ENCODE measurements around the gene EPHA6.
A peak's percentile ranks its signal among the peaks of the same experiment; 100 is the strongest.
"Not testable (repeated sequence)": the region's sequence is repeated elsewhere in the genome, so short reads cannot be mapped to it uniquely, and the experiment has no call there.

EPHA6 gene

DNA sequence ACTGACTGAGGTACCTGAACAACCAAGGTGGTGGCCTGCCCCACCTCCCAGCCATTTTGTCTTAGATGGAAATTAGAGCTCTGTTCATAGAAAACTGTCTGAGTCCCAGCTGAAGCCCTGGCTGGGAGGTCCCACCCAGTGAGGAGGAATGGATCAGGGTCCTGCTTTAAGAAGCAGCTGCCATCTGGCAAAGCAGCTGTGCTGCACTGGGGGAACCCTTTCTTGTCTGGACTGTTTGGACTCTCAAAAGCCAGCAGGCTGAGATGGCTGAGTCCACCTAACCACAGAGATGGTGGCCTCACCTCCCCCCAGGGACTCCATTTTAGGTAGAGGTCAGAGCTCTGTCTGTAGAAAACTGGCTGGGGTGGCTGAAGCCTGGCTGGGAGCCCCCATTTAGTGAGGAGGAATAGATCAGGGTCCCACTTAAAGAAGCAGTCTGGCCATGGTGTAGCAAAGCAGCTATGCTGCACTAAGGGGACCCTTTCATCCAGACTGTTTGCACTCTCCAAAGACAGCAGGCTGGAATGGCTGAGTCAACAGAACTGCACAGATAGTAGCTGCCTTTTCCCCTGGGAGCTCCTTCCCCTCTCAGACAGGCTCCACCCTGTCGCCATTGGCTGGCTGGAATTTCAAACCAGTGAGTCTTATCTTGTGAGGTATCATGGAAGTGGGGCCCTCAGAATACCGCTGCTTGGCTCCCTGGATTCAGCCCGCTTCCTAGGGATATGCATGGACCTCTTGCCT is 116.9 kb downstream of the EPHA6 start:
- no peak for DNase-seq

DNA sequence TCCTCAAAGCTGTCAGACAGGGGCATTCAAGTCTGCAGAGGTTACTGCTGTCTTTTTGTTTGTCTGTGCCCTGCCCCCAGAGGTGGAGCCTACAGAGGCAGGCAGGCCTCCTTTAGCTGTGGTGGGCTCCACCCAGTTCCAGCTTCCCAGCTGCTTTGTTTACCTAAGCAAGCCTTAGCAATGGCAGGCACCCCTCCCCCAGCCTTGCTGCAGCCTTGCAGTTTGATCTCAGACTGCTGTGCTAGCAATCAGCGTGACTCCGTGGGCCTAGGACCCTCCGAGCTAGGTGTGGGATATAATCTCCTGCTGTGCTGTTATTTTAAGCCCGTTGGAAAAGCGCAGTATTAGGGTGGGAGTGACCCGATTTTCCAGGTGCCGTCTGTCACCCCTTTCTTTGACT is 127.7 kb downstream of the EPHA6 start:
- peak; percentile 11 for DNase-seq

GRCh38 chr3:96958856-96959255 is 144.5 kb downstream of the EPHA6 start:
- no peak for DNase-seq

DNA sequence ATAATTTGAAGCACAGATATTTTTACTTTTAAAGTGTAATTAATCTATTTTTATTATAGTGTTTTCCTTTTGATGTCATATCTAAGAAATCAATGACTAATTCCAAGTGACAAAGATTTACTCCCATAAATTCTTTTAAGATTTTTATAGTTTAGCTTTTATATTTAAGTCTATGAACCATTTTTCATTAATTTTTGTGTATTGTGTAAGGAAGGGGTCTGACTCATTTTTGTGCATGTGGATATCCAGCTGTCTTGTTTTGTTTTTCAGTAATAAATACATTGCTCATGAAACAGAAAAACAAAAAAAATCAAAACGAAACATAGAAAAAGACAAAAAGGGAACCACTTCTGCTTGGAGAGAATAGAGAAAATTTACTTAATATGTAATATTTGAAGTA is 145.1 kb downstream of the EPHA6 start:
- DNase-seq = no peak

DNA sequence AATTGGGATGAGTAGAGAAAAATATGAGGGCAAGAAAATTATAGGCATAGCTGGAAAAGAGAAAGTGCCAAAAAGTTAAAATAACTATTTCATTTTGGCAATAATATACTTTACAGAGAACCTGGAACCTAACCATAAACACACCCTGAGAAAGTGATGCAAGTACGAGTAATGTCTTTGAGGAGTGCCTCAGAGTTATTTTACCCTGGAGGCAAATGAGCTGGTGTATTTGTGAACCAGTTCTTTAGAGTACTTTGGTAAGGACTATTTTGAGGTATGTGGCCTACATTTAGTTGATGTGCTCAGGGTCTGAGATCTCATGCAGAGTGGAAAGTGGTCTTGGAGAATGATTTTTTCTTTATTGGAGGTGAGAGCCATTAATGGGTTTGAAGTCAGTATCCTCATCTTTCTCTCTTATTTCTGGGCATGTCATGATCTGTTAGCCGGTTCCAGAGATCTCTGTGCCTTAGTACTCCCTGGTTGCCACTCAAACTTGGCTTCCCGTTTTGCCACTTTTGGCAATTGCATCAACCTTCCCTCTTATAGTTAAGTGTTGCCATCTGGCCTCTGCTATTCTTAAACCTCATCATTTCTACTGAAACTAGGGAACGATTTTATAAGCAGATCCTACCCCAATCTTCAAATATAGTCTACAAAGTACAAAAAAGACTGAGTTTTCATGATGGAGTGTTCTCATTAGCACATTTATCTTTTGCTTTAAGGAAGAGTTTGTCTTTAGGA is 145.7 kb downstream of the EPHA6 start:
- DNase-seq = no peak

GRCh38 chr3:96960661-96961330 is 146.4 kb downstream of the EPHA6 start:
- no peak for DNase-seq

- DNase-seq = no peak
Measured at GRCh38 chr3:96961576-96961975, 147.2 kb downstream of the EPHA6 start.

DNA sequence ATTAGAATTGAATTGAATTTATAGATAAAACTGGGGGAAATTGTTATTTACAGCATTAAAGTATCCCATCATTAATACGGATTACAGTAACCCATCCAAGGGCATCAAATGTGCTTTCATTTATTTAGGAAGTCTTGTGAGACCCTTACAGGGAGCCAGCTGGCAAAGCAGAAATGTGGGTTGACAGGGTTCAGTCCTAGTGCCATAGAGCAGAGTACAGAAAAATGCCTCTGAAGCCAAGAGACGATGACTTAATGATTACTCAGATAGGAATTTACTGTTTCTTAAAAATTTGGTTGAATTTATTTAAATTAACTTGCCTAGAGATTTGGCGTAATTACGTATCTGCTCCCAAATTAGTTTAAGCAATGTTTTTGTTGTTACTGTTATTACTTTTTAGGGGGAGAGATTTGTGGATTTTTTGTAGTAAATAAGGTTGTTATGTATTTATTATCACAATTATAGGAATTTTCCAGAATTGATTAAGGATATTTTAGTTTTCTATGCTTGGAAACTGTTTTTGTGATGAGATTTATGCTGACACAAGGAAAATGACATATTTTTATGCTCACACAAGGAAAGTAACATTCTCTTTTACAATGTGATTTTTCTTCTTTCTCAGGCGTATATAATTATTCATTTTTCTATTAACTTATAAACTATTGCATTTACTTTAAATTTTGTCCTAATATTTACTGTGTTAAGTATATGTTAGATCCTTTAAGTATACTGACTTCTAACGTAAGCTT is 152.0 kb downstream of the EPHA6 start:
- no peak for DNase-seq

GRCh38 chr3:96970211-96970610 is 155.8 kb downstream of the EPHA6 start:
- DNase-seq = no peak

DNA sequence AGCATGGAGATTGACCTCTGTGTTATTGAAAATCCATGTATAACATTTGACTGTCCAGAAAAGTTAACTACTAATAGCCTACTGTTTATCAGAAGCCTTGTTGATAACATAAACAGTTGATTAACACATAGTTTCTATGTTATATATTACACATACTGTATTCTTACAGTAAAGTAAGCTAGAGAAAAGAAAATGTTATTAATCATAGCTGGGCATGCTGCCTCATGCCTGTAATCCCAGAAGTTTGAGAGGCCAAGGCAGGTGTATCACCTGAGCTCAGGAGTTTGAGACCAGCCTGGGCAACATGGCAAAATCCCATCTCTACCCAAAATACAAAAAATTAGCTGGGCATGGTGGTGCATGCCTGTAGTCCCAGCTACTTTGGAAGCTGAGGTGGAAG is 163.3 kb downstream of the EPHA6 start:
- no peak for DNase-seq

DNA sequence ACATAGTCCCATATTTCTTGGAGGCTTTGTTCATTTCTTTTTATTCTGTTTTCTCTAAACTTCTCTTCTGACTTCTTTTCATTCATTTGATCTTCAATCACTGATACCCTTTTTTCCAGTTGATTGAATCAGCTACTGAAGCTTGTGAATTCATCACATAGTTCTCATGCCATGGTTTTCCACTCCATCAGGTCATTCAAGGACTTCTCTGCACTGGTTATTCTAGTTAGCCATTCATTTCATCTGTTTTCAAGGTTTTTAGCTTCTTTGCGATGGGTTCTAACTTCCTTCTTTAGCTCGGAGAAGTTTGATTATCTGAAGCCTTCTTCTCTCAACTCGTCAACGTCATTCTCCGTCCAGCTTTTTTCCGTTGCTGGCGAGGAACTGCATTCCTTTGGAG is 169.3 kb downstream of the EPHA6 start:
- DNase-seq = not testable (repeated sequence)

DNA sequence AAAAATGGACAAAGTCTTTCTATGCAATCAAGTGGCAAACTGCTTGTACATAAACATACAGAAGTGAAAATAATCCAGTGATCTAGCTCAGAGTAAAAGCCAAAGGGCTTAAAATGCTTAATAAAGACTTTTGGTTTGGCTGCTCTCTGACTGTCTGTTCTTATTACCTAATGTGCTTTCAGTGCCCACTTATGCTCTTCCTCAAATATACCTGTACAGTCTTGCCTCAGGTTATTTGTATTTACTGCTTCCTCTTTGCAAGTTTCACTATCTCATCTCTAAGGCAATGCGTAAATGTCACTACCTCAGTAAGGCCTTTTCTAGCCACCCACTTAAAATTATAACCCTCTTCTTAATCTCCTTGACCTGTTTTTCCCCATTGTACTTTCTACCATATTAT is 171.8 kb downstream of the EPHA6 start:
- DNase-seq = no peak

- no peak for DNase-seq
Measured at GRCh38 chr3:96991231-96991630, 176.8 kb downstream of the EPHA6 start.

GRCh38 chr3:96991800-96992365 is 177.5 kb downstream of the EPHA6 start:
- DNase-seq = no peak

- DNase-seq = no peak
Measured at GRCh38 chr3:96994988-96995387, 180.6 kb downstream of the EPHA6 start.

DNA sequence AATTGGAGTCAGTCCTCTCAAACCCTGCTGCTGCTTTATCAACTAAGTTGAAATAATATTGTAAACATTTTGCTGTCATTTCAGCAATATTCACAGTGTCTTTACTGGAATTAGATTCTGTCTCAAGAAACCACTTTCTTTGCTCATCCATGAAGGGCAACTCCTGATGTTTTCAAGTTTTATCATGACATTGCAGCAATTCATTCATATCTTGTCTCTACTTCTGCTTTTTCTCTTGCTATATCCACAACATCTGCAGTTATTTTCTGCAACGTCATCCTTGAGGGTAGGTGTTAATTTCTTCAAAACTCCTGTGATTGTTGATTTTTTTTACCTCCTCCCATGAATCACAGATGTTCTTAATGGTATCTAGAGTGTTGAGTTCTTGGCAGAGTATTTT is 181.6 kb downstream of the EPHA6 start:
- DNase-seq = no peak

GRCh38 chr3:97001611-97002010 is 187.2 kb downstream of the EPHA6 start:
- DNase-seq = no peak

- DNase-seq = peak; percentile 5
Measured at GRCh38 chr3:97009427-97010019, 195.1 kb downstream of the EPHA6 start.

GRCh38 chr3:97010881-97011657 is 196.7 kb downstream of the EPHA6 start:
- DNase-seq = no peak

DNA sequence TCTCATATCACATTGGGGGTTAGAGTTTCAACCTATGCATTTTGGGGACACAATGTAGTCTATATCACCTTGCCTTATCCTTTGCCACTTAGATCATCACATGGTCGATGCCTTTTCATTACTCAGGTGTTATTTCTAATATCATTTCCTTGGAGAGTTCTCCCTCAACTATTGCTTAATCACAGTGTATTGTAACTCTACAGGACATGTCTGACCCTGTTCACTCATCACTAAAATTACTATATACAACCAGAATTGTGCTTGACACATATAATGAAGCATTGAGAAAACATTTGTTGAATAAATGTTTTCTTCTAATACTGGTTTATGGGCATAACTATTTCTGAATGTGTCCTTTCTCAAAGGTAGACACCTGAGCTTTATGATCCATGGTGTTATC is 207.4 kb downstream of the EPHA6 start:
- no peak for DNase-seq

DNA sequence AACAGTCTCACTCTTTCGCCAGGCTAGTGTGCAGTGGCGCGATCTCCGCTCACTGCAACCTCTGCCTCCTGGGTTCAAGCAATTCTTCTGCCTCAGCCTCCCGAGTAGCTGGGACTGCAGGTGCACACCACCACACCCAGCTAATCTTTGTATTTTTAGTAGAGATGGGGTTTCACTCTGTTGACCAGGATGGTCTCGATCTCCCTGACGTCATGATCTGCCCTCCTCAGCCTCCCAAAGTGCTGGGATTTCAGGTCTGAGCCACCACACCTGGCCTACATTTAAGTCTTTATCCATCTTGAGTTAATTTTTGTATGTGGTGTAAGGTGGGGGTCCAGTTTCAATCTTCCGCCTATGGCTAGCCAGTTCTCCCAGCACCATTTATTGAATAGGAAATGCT is 211.2 kb downstream of the EPHA6 start:
- DNase-seq = not testable (repeated sequence)

DNA sequence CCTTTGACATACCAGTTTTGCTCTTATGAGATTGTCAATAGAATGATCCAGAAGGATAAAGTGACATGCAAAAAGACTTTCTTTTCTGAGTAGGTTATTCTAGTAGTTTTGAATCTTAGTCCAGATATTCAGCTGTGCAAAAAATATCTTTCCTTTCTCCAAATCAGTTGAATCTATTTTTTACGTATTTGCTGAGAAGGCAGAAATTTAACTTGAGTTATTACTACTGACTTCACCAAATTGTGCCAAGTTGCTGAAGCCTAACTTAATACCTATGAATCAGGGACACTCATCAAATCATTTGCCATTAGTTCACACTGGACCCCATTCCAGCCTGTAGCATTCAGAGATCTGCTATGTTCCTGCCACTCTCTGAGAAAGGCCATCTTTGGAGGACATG is 215.6 kb downstream of the EPHA6 start:
- DNase-seq = no peak
